SK-N-SH (cell line): ENCODE measurements around the gene ABCC5. TPM values are rescaled to one million over a fixed set of nuclear protein-coding genes. Genes with fewer than 3 reads are reported as not detected.

ENCODE experiments used
- CTCF ChIA-PET: fragments of 300-600, 350-600 bp; formaldehyde crosslinking; extraction: SDS; loops from one replicate; lab custom pipeline; 2021; lab: Yijun Ruan, JAX
- POLR2A ChIA-PET: fragments of 350-600 bp; sonication (Branson Sonifier 250); formaldehyde crosslinking; extraction: SDS; loops from one replicate; lab custom pipeline; 2020; ENCODE audit warnings: antibody characterized with exemption, inconsistent platforms; lab: Yijun Ruan, JAX
- DNase-seq: peaks from one replicate; pipeline ENCODE4 v3.0.0; 2012
- H2AFZ ChIP-seq: fragments of 200-600 bp; sonication (generic); 2 replicates; pipeline ENCODE4 v1.8.1; 2016; ENCODE audit warnings: antibody characterized with exemption, mild to moderate bottlenecking, low read depth
- H3F3A ChIP-seq: fragments of 200-600 bp; sonication (generic); replicated peaks from 2 replicates; pipeline ENCODE3; 2016; ENCODE audit warnings: antibody characterized with exemption, mild to moderate bottlenecking; ENCODE audit not compliant: insufficient read depth
- H3K27ac ChIP-seq, 2 experiments: fragments of 200-500 bp in 1 of 2; fragments of 200-600 bp in 1 of 2; sonication (Bioruptor generic) in 1 of 2; sonication (generic), shearing (Covaris generic) in 1 of 2; 2 replicates each; pipeline versions ENCODE4 v1.5.1 to v1.6.1; 2014 to 2016; ENCODE audit warnings: low read depth in 2 of 2, inconsistent platforms in 1 of 2, low read length in 1 of 2, mild to moderate bottlenecking in 1 of 2, mixed read lengths in 1 of 2
- H3K27me3 ChIP-seq: fragments of 200-600 bp; sonication (generic), shearing (Covaris generic); 2 replicates; pipeline ENCODE4 v1.6.1; 2016; ENCODE audit warnings: mixed run types; ENCODE audit not compliant: insufficient read depth
- H3K36me3 ChIP-seq, 2 experiments: fragments of 200-500 bp in 1 of 2; fragments of 200-600 bp in 1 of 2; sonication (Bioruptor generic) in 1 of 2; sonication (generic) in 1 of 2; replicated peaks in 1 of 2; 2 replicates each; pipeline versions ENCODE3 to v1.5.1; 2014 to 2016; ENCODE audit warnings: low read length in 1 of 2, mild to moderate bottlenecking in 1 of 2; ENCODE audit not compliant: insufficient read depth in 2 of 2, control insufficient read depth in 1 of 2
- H3K4me1 ChIP-seq, 2 experiments: fragments of 200-500 bp in 1 of 2; fragments of 200-600 bp in 1 of 2; sonication (Bioruptor generic) in 1 of 2; sonication (generic), shearing (Covaris generic) in 1 of 2; 2 replicates each; pipeline versions ENCODE4 v1.5.1 to v1.6.1; 2014 to 2016; ENCODE audit warnings: low read depth in 1 of 2, low read length in 1 of 2, mixed run types in 1 of 2; ENCODE audit not compliant: insufficient read depth in 2 of 2, control insufficient read depth in 1 of 2
- H3K4me2 ChIP-seq: fragments of 200-600 bp; sonication (generic), shearing (Covaris generic); 2 replicates; pipeline ENCODE4 v1.6.1; 2017; ENCODE audit warnings: mixed run types
- H3K4me3 ChIP-seq, 2 experiments: fragments of 200-500 bp in 1 of 2; fragments of 200-600 bp in 1 of 2; sonication (Bioruptor generic) in 1 of 2; sonication (generic), shearing (Covaris generic) in 1 of 2; 2 replicates each; pipeline versions ENCODE4 v1.5.1 to v1.8.1; 2014 to 2016; ENCODE audit warnings: low read depth in 2 of 2, inconsistent platforms in 1 of 2, low read length in 1 of 2, mild to moderate bottlenecking in 1 of 2, mixed read lengths in 1 of 2, moderate library complexity in 1 of 2
- H3K79me2 ChIP-seq: fragments of 200-600 bp; sonication (generic); 2 replicates; pipeline ENCODE4 v1.8.1; 2017; ENCODE audit warnings: mild to moderate bottlenecking; ENCODE audit not compliant: insufficient read depth
- H3K9ac ChIP-seq: fragments of 200-600 bp; sonication (generic); 2 replicates; pipeline ENCODE4 v1.6.1; 2017; ENCODE audit warnings: mixed run types
- H3K9me2 ChIP-seq: fragments of 200-600 bp; sonication (generic); 2 replicates; pipeline ENCODE4 v1.6.1; 2017; ENCODE audit warnings: mixed run types
- H3K9me3 ChIP-seq: fragments of 200-600 bp; sonication (generic); 2 replicates; pipeline ENCODE4 v1.6.1; 2017; ENCODE audit warnings: mixed run types, mild to moderate bottlenecking, moderate library complexity
- H4K20me1 ChIP-seq: fragments of 200-600 bp; sonication (generic); 2 replicates; pipeline ENCODE4 v1.6.1; 2017; ENCODE audit warnings: mild to moderate bottlenecking, mixed run types; ENCODE audit not compliant: insufficient read depth
- GATA2 ChIP-seq: sonication (generic); formaldehyde crosslinking; IDR thresholded peaks from 2 replicates; pipeline ENCODE4 v1.5.0; 2020; ENCODE audit warnings: mild to moderate bottlenecking, missing genetic modification reagents
- NFIC ChIP-seq: IDR thresholded peaks from 2 replicates; pipeline ENCODE4 v1.4.0; 2012; ENCODE audit warnings: borderline replicate concordance
- NRF1 ChIP-seq: IDR thresholded peaks from 2 replicates; pipeline ENCODE4 v1.6.1; 2012; ENCODE audit warnings: low read depth, mild to moderate bottlenecking, low read length
- RFX5 ChIP-seq: IDR thresholded peaks from 2 replicates; pipeline ENCODE4 v1.6.1; 2012; ENCODE audit warnings: mild to moderate bottlenecking, improper control_type of control experiment, low read length
- RXRA ChIP-seq: IDR thresholded peaks from 2 replicates; pipeline ENCODE4 v1.4.0; 2012; ENCODE audit warnings: low read depth, mild to moderate bottlenecking, borderline replicate concordance
- TAF1 ChIP-seq: IDR thresholded peaks from 2 replicates; pipeline ENCODE4 v1.6.1; 2012; ENCODE audit warnings: low read depth, mild to moderate bottlenecking, low read length, moderate library complexity, borderline replicate concordance
- TCF12 ChIP-seq: IDR thresholded peaks from 2 replicates; pipeline ENCODE4 v1.4.0; 2012
- TEAD4 ChIP-seq: IDR thresholded peaks from 2 replicates; pipeline ENCODE4 v1.4.0; 2012; ENCODE audit warnings: mild to moderate bottlenecking, borderline replicate concordance; ENCODE audit not compliant: insufficient read depth
- WGBS: methylation state at CpG from one replicate; pipeline ENCODE4 v1.1.6; 2017; ENCODE audit warnings: low lambda C conversion rate; 5-methylcytosine and 5-hydroxymethylcytosine counted together
- polyA plus RNA-seq, 3 experiments: library from polyadenylated mRNA; depleted of rRNA; stranded (reverse); fragments of >200 nt; gene quantifications; 2 replicates each; pipeline ENCODE4 v1.2.3, GENCODE V29; 2012
- TF ChIP-seq, protein P1 (sequence below): IDR thresholded peaks from 2 replicates; pipeline ENCODE4 v1.4.0; 2012; ENCODE audit warnings: low read depth, borderline replicate concordance
- TF ChIP-seq, protein P2 (sequence below): IDR thresholded peaks from 2 replicates; pipeline ENCODE4 v1.4.0; 2012; ENCODE audit warnings: low read depth
- TF ChIP-seq, protein P3 (sequence below): fragments of 150-350 bp; IDR thresholded peaks from 2 replicates; pipeline ENCODE4 v1.6.1; 2017; ENCODE audit warnings: antibody characterized with exemption, low read length, low read depth, borderline replicate concordance
- TF ChIP-seq, protein P4 (sequence below): fragments of 150-350 bp; IDR thresholded peaks from 2 replicates; pipeline ENCODE4 v1.6.1; 2016; ENCODE audit warnings: mild to moderate bottlenecking, low read depth, low read length
- TF ChIP-seq, protein P5 (sequence below): IDR thresholded peaks from 2 replicates; pipeline ENCODE4; 2012

ABCC5 gene
- polyA plus RNA-seq, 1 of the 3 experiments (the other 2 are of a cell fraction) = 25.9 TPM

DNA sequence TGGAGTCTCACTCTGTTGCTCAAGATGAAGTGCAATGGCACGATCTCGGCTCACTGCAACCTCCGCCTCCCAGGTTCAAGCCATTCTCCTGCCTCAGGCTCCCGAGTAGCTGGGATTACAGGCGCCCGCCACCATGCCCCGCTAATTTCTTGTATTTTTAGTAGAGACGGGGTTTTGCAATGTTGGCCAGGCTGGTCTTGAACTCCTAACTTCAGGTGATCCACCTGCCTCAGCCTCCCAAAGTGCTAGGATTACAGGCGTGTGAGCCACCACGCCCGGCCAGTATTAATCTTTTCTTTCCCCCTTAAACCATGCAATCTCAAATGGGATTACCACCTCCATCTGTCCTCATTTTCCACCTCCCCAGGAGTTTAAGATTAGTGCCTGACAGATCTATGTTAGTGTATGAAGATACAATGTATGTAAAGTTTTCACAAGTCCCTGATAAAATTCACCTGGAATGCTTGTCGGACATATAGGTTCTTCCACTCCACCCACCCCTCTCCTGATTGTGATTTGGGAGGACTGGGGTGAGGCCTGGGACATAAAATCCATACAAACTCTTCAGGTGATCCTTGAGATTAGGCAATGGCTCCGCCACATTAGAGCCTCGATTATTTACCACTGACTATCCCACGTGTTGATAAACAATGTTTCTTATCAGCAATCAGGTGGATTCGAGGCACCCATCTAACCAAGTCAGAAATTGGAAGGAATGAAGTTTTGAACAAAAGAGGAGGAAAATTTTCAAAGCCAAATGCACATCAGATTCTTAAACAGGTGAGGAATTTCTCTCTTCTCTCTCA lies 134.2 kb downstream of the ABCC5 start:
- no peaks in the 10 kb centered on the region for H3K27me3 ChIP-seq
- H3K9me2 ChIP-seq = no peaks in the 10 kb centered on the region
- WGBS = 48% methylated on average over 16 of the region's 16 CpGs
- H4K20me1 ChIP-seq = peaks cover 38% of the 10 kb centered on the region
- H3K4me2 ChIP-seq = peak overlapping the region; percentile 88
- peak overlapping the region in 1 of 2 experiments; percentile 62; a peak in 3 of 4 replicates for H3K27ac ChIP-seq
- POLR2A ChIA-PET = interaction anchor here (0.8 to 1.6 kb wide), 3 partner anchors 59 to 414 kb away, joined by 3 to 9 read pairs (median 3); partner anchors contain the start of gene MAP6D1
- peaks cover 61% of the 10 kb centered on the region for H3K79me2 ChIP-seq
- H3F3A ChIP-seq = no peaks in the 10 kb centered on the region
- DNase-seq = no peak
- peak overlapping the region; percentile 89 for H3K9ac ChIP-seq
- no peaks in the 10 kb centered on the region for H3K36me3 ChIP-seq
- H2AFZ ChIP-seq = no peak overlapping the region
- H3K4me1 ChIP-seq = peaks cover 0 to 11% of the 10 kb centered on the region in 2 experiments; a peak in 2 of 4 replicates
- H3K9me3 ChIP-seq = no peaks in the 10 kb centered on the region
- TF ChIP-seq, protein P1, sequence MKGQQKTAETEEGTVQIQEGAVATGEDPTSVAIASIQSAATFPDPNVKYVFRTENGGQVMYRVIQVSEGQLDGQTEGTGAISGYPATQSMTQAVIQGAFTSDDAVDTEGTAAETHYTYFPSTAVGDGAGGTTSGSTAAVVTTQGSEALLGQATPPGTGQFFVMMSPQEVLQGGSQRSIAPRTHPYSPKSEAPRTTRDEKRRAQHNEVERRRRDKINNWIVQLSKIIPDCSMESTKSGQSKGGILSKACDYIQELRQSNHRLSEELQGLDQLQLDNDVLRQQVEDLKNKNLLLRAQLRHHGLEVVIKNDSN = no peak
- TF ChIP-seq RXRA (no peak), TCF12 (no peak), GATA2 (no peak), NFIC (no peak), RFX5 (no peak)
- TF ChIP-seq, protein P2, sequence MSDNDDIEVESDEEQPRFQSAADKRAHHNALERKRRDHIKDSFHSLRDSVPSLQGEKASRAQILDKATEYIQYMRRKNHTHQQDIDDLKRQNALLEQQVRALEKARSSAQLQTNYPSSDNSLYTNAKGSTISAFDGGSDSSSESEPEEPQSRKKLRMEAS = no peak
- TF ChIP-seq, protein P3, sequence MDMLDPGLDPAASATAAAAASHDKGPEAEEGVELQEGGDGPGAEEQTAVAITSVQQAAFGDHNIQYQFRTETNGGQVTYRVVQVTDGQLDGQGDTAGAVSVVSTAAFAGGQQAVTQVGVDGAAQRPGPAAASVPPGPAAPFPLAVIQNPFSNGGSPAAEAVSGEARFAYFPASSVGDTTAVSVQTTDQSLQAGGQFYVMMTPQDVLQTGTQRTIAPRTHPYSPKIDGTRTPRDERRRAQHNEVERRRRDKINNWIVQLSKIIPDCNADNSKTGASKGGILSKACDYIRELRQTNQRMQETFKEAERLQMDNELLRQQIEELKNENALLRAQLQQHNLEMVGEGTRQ = no peak
- TF ChIP-seq, protein P4, sequence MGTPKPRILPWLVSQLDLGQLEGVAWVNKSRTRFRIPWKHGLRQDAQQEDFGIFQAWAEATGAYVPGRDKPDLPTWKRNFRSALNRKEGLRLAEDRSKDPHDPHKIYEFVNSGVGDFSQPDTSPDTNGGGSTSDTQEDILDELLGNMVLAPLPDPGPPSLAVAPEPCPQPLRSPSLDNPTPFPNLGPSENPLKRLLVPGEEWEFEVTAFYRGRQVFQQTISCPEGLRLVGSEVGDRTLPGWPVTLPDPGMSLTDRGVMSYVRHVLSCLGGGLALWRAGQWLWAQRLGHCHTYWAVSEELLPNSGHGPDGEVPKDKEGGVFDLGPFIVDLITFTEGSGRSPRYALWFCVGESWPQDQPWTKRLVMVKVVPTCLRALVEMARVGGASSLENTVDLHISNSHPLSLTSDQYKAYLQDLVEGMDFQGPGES = no peak
- TF ChIP-seq, all 33 proteins: peak for 0
- CTCF ChIA-PET = interaction anchor here (0.8 to 4.0 kb wide), 12 partner anchors 12 to 586 kb away, joined by 3 to 50 read pairs (median 4); partner anchors contain the start of gene MAP6D1
- H3K4me3 ChIP-seq = peak overlapping the region; percentile 78 to 97

DNA sequence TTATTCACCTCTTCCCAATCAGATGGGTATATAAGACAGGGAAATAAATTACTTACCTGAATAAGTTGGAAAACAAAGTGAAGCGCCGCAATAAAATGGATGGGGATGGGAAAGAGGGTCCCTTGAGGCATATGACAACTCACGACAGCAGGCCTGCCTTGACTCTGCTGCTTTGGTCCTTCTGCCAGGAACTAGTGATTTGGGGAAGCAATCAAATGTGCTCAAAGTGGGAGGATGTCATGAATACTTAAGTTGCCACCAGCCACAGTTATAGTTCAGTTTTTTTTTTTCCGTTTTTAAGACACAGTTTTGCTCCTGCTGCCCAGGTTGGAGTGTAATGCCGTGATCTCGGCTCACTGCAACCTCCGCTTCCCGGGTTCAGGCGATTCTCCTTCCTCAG lies 137.6 kb downstream of the ABCC5 start:
- CTCF ChIA-PET = interaction anchor here (0.6 to 1.2 kb wide), 2 partner anchors 55 to 370 kb away, joined by 3 read pairs; partner anchors contain the start of genes EEF1AKMT4 and MAP6D1
- H3K4me1 ChIP-seq = peaks cover 0 to 11% of the 10 kb centered on the region in 2 experiments; a peak in 2 of 4 replicates
- H3K36me3 ChIP-seq = peaks cover 2 to 5% of the 10 kb centered on the region in 2 experiments
- TF ChIP-seq TEAD4 = no peak
- TF ChIP-seq, protein P5, sequence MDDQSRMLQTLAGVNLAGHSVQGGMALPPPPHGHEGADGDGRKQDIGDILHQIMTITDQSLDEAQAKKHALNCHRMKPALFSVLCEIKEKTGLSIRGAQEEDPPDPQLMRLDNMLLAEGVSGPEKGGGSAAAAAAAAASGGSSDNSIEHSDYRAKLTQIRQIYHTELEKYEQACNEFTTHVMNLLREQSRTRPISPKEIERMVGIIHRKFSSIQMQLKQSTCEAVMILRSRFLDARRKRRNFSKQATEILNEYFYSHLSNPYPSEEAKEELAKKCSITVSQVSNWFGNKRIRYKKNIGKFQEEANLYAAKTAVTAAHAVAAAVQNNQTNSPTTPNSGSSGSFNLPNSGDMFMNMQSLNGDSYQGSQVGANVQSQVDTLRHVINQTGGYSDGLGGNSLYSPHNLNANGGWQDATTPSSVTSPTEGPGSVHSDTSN = no peak
- no peak for TF ChIP-seq NRF1
- TF ChIP-seq TAF1 = no peak
- TF ChIP-seq, all 33 proteins: peak for 0
- Histone ChIP-seq H3K9me2 (no peaks in the 10 kb centered on the region), H3K9me3 (no peaks in the 10 kb centered on the region), H3K27ac (no peak overlapping the region), H3K27me3 (no peaks in the 10 kb centered on the region), H3K9ac (no peak overlapping the region), H3K4me3 (no peak overlapping the region), H3K79me2 (peaks cover 94% of the 10 kb centered on the region), H3K4me2 (no peak overlapping the region), H2AFZ (no peak overlapping the region), H4K20me1 (peaks cover 60% of the 10 kb centered on the region), H3F3A (no peaks in the 10 kb centered on the region)
- POLR2A ChIA-PET = no interaction called here
- 98% methylated on average over 9 of the region's 9 CpGs for WGBS
- no peak for DNase-seq
